ENCODE data around the gene MGLL.

MGLL gene

DNA sequence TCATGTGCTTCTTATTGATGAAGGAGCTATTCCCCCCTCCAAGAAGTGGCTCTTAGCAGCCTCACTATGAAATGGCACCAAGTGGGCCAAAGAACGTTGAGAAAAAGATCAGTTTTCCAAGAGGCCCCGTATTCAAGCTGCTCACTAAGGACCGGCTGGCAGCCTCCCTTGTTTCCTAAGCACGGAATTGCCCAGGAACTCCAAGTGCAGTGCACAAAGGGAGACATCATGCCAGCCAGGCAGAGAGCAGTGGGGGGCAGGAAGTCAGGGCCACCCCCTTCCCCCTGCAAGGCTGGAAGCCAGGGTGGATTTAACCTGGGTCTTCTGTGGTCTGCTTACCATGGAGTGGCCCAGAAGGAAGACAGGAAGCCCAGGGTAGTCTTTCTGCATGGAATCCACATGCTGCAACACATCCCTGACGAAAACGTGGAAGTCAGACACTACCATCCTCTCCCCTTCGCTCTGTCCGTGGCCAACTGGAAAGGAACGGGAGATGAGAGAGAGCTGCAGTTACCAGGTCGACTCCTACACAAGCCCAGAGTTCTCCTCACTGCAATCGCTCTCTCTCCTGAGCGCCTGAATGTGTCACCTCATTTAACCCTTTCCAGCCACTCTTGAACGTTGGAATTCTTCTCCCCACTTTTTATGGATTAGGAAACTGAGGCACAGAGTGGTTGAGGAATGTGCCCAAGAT lies 100.1 kb downstream of the MGLL start:
- H3K36me3 ChIP-seq (ENCODE audit: control insufficient read depth, insufficient read depth, low read length), result no peaks in the 10 kb centered on the region
- DNase-seq (ENCODE audit: low read depth, low spot score), result no peak
- no peaks in the 10 kb centered on the region for H3K27me3 ChIP-seq (ENCODE audit: control insufficient read depth, insufficient read depth, low read length)
- no peaks in the 10 kb centered on the region for H3K9me3 ChIP-seq (ENCODE audit: control insufficient read depth, insufficient read depth, low read length)
- H3K4me1 ChIP-seq (ENCODE audit: control insufficient read depth, insufficient read depth, low read length), result 0 out of 2 replicates have a peak, but pooled peaks cover 1% of the 10 kb centered on the region
- WGBS (ENCODE audit: insufficient coverage, insufficient read length), result no CpG with 5 or more reads among the region's 13 CpGs
- H3K27ac ChIP-seq (ENCODE audit: low read length), result no peak overlapping the region
- H3K4me3 ChIP-seq (ENCODE audit: low read length), result no peak overlapping the region

DNA sequence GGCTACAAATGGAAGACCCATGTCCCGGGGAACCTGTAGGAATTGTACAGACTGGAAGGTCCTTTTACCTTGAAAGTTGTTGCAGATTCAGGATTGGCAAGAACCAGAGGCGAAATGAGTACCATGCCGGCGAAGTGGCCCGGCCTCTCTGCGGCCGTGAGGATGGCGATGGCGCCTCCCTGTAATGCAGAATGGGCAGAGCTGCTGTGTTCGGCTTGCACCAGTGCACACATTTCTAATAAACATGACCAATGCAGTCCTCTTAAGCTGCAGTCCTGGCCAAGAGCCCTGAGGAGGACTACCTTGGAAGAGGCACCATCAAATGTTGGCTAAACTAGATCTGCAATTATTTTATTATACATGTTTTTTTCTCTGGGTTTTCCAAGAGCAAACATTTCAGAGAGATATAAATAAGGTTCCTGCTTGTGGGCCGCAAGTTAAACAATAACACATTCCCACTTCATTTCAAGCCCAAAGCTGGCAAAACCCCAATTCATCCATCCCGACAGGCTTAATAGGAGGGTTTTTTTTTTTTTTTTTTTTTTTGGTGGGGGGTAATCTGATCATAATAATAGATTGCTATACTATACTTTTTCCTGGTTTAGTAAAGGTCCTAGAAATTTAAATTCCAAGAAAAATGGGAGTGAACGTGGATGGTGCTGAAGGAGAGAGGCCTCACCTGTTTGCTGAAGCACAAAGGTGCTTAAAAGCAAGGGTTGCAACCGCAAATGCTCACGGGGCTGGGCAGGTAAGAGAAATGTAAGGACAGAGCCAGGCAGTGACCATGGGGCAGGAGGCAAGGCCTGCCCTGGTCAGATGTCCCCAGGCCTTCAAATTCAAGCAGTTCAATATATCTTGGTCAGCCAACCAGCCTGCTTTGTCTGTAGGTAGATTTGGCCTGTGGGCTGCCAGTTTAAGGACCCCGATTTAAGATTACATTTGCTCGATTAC lies 101.1 kb downstream of the MGLL start:
- no peaks in the 10 kb centered on the region for H3K9me3 ChIP-seq (ENCODE audit: control insufficient read depth, insufficient read depth, low read length)
- no CpG with 5 or more reads among the region's 17 CpGs for WGBS (ENCODE audit: insufficient coverage, insufficient read length)
- H3K4me1 ChIP-seq (ENCODE audit: control insufficient read depth, insufficient read depth, low read length), result 0 out of 2 replicates have a peak, but pooled peaks cover 1% of the 10 kb centered on the region
- no peak overlapping the region for H3K4me3 ChIP-seq (ENCODE audit: low read length)
- H3K27me3 ChIP-seq (ENCODE audit: control insufficient read depth, insufficient read depth, low read length), result no peaks in the 10 kb centered on the region
- no peaks in the 10 kb centered on the region for H3K36me3 ChIP-seq (ENCODE audit: control insufficient read depth, insufficient read depth, low read length)
- DNase-seq (ENCODE audit: low read depth, low spot score), result no peak
- H3K27ac ChIP-seq (ENCODE audit: low read length), result no peak overlapping the region

DNA sequence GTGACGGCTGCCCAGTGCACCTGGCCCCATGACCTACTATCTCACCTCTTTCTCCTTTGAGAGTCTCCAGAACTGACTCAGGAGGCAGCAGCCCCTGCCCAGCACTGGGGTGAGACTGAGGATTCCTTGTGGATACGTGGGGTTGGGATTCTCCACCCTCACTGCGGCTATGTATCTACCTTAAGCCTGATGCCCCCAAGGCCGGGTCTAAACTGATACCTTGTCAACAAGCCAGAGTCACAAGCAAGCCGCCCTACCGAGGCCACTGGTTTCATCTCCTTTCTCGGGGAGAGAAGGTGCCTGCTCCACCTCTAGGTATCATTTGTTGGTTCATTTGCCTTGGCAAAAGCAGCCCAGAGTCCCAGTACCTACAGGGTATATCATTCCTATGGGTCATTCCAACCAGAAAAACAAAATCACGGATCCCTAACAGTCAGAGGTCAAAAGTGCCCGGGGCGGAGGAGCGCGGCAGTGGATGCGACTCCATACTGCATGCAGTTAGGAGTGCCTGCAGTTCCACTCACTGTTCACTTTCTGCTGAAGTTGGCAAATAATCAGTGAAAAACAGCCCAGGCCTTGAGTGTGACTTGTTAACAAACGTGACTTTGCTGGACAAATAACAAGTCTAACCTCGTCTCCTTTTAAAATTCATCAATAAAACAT lies 102.0 kb downstream of the MGLL start:
- DNase-seq (ENCODE audit: low read depth, low spot score), result no peak
- H3K27me3 ChIP-seq (ENCODE audit: control insufficient read depth, insufficient read depth, low read length), result no peaks in the 10 kb centered on the region
- no peak overlapping the region for H3K4me3 ChIP-seq (ENCODE audit: low read length)
- H3K4me1 ChIP-seq (ENCODE audit: control insufficient read depth, insufficient read depth, low read length), result 0 out of 2 replicates have a peak, but pooled peaks cover 1% of the 10 kb centered on the region
- H3K9me3 ChIP-seq (ENCODE audit: control insufficient read depth, insufficient read depth, low read length), result no peaks in the 10 kb centered on the region
- no peak overlapping the region for H3K27ac ChIP-seq (ENCODE audit: low read length)
- WGBS (ENCODE audit: insufficient coverage, insufficient read length), result no CpG with 5 or more reads among the region's 15 CpGs
- H3K36me3 ChIP-seq (ENCODE audit: control insufficient read depth, insufficient read depth, low read length), result no peaks in the 10 kb centered on the region

DNA sequence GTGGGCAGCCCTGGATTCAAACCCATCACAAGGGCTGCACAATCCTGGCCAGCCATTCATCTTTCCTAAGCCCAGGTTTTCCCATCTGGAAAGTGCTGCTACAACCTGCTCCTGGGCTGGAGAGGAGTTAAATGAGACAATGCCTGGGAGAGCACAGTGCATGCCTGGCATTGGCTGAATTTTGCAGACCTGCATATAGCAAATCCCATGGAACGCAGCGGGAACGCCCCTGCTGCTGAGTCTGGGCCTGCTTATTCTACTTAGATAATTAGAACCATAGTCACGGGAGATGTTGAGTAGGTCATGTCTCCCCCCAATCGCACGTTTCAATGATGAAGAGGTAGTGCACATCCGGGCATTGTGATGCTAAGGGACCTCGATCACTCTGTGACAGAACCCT lies 102.9 kb downstream of the MGLL start:
- Histone ChIP-seq H3K4me3 (ENCODE audit: low read length) (no peak overlapping the region), H3K4me1 (ENCODE audit: control insufficient read depth, insufficient read depth, low read length) (0 out of 2 replicates have a peak, but pooled peaks cover 1% of the 10 kb centered on the region), H3K9me3 (ENCODE audit: control insufficient read depth, insufficient read depth, low read length) (no peaks in the 10 kb centered on the region), H3K27ac (ENCODE audit: low read length) (no peak overlapping the region), H3K27me3 (ENCODE audit: control insufficient read depth, insufficient read depth, low read length) (no peaks in the 10 kb centered on the region), H3K36me3 (ENCODE audit: control insufficient read depth, insufficient read depth, low read length) (no peaks in the 10 kb centered on the region)
- no peak for DNase-seq (ENCODE audit: low read depth, low spot score)
- WGBS (ENCODE audit: insufficient coverage, insufficient read length), result no CpG with 5 or more reads among the region's 8 CpGs

DNA sequence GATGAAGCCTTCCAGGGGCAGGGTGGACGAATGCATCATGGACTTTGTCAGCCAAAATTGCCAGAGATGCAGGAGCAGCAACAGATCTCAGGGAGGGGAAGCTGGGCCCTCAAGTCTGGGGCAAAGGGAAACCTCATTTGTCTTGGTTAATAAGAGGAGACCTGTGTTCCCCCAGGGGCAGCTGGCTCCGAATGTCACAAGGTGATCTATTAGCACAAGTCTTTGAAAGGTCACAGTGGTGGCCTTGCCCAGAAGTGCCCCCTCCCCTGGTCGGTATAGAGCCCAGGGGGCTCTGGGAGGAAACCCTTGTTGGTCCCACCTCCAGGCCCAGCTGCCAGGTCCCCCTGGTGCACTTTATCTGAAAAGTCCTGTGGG lies 103.4 kb downstream of the MGLL start:
- Histone ChIP-seq H3K4me3 (ENCODE audit: low read length) (no peak overlapping the region), H3K4me1 (ENCODE audit: control insufficient read depth, insufficient read depth, low read length) (0 out of 2 replicates have a peak, but pooled peaks cover 1% of the 10 kb centered on the region), H3K27me3 (ENCODE audit: control insufficient read depth, insufficient read depth, low read length) (no peaks in the 10 kb centered on the region), H3K36me3 (ENCODE audit: control insufficient read depth, insufficient read depth, low read length) (no peaks in the 10 kb centered on the region), H3K9me3 (ENCODE audit: control insufficient read depth, insufficient read depth, low read length) (no peaks in the 10 kb centered on the region), H3K27ac (ENCODE audit: low read length) (no peak overlapping the region)
- no CpG with 5 or more reads among the region's 3 CpGs for WGBS (ENCODE audit: insufficient coverage, insufficient read length)
- no peak for DNase-seq (ENCODE audit: low read depth, low spot score)

DNA sequence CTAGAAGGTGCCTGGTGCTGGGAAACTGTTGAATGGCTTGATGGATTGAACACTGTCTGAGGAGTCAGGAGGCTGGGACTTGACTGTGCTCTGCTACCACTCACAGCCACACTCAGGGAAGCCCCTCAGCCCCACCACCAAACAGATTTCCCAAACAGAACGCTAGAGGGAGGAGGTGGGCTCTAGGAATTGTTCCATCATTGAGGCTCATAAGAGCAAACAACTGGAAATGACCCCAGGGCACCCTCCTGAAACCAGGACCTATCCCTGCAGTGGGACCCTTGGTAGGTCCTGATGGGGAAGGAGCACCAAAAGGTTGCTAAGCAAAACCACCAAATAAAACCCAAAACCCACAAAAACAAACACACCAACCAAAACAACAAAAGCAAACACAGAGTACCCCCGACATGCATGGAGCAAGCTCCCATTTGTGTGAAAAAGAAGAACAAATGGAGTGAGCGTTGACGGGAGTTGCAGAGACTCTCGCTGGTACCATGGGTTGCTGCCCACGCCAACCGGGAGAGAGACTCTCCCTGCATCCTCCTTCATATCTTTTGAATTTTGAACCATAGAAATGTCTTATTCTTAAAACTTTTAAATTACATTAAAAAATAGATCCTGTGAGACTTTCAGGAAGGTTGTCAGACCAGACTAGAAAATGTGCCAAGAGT lies 103.9 kb downstream of the MGLL start:
- Histone ChIP-seq H3K27ac (ENCODE audit: low read length) (no peak overlapping the region), H3K9me3 (ENCODE audit: control insufficient read depth, insufficient read depth, low read length) (no peaks in the 10 kb centered on the region), H3K27me3 (ENCODE audit: control insufficient read depth, insufficient read depth, low read length) (no peaks in the 10 kb centered on the region), H3K4me1 (ENCODE audit: control insufficient read depth, insufficient read depth, low read length) (0 out of 2 replicates have a peak, but pooled peaks cover 1% of the 10 kb centered on the region), H3K36me3 (ENCODE audit: control insufficient read depth, insufficient read depth, low read length) (no peaks in the 10 kb centered on the region), H3K4me3 (ENCODE audit: low read length) (no peak overlapping the region)
- WGBS (ENCODE audit: insufficient coverage, insufficient read length), result no CpG with 5 or more reads among the region's 7 CpGs
- no peak for DNase-seq (ENCODE audit: low read depth, low spot score)

DNA sequence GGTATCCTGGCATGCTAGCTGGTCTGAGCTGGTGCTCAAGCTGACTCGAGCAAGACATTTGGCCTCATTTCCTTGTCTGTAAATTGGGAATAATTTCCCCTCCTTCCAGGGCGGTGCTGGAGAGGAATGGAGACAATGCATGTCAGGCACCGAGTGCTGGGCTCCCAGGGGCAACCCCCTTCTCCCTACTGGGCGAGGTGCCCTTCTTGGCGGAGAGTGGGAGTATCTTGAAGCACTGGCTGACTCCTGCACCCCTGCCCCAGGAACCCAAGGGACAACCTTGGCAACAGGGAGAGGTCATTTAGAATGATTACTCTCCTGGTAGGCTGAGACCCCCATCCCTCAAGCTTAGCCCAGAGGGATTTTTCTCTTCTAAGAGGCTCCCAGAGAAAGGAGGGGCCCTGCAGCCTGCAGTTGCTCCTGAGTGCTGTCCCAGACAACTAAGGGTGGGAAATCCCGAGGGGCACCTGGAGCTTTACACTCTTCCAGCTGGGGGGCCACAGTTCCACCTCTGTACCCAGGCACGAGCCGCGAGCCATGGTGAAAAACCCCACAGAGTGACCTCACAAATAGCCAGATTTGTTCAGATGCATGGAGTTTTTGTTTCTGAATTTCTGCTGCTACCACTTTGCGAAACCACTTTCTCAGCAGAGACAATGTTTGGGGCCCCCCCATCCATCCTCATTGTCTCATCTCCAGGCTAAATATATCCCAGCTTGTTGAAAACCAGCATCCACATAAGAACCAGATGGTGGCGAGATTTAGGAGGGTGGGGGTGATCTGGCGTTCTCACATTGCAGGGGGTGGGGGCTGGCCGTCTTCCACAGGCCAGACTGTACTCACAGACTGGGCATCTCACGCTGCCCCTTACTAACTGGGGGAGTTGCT lies 104.7 kb downstream of the MGLL start:
- H3K27ac ChIP-seq (ENCODE audit: low read length), result no peak overlapping the region
- no peaks in the 10 kb centered on the region for H3K27me3 ChIP-seq (ENCODE audit: control insufficient read depth, insufficient read depth, low read length)
- DNase-seq (ENCODE audit: low read depth, low spot score), result no peak
- no peaks in the 10 kb centered on the region for H3K36me3 ChIP-seq (ENCODE audit: control insufficient read depth, insufficient read depth, low read length)
- H3K4me1 ChIP-seq (ENCODE audit: control insufficient read depth, insufficient read depth, low read length), result 0 out of 2 replicates have a peak, but pooled peaks cover 1% of the 10 kb centered on the region
- no peak overlapping the region for H3K4me3 ChIP-seq (ENCODE audit: low read length)
- no peaks in the 10 kb centered on the region for H3K9me3 ChIP-seq (ENCODE audit: control insufficient read depth, insufficient read depth, low read length)
- WGBS (ENCODE audit: insufficient coverage, insufficient read length), result no CpG with 5 or more reads among the region's 14 CpGs

DNA sequence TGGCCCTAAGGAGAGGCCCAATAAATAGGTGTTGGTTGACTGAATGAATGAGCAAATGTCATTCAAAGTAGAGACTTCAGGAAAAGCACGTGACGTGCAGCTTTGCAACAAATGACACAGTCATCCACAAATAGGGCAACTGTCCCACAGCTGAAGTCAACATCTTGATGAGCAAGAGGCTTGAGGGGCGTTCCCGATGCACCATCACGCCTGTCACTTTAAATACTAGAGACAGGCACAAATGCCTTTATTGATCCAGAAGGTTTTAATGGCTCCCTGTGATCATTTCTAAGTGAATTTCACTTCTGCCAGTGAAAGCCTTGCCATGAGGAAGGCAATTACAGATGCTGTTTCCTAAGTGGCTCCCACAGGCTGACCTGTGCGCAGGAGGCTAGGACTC lies 105.9 kb downstream of the MGLL start:
- Histone ChIP-seq H3K4me3 (ENCODE audit: low read length) (no peak overlapping the region), H3K9me3 (ENCODE audit: control insufficient read depth, insufficient read depth, low read length) (no peaks in the 10 kb centered on the region), H3K27ac (ENCODE audit: low read length) (no peak overlapping the region), H3K27me3 (ENCODE audit: control insufficient read depth, insufficient read depth, low read length) (no peaks in the 10 kb centered on the region), H3K4me1 (ENCODE audit: control insufficient read depth, insufficient read depth, low read length) (no peaks in the 10 kb centered on the region), H3K36me3 (ENCODE audit: control insufficient read depth, insufficient read depth, low read length) (no peaks in the 10 kb centered on the region)
- DNase-seq (ENCODE audit: low read depth, low spot score), result no peak
- no CpG with 5 or more reads among the region's 6 CpGs for WGBS (ENCODE audit: insufficient coverage, insufficient read length)

DNA sequence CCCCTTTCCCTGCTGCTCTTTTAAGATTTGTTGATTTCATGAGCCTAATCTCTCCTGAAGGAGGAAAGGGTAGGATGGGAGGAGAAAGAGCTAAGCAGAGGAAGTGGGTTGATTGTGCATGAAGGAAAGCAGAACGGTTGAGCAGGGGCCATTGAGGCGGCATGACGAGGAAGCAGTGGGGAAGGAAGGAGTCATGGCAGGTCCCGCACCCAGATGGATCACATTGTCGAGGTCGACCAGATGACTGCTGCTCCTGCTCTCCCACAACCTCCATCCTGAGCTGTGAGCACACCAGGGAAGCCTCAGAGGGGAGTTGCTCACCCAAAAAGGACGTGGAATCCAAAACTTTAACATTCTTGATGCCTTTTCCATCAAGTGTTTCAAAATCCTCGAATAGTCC lies 106.8 kb downstream of the MGLL start:
- Histone ChIP-seq H3K36me3 (ENCODE audit: control insufficient read depth, insufficient read depth, low read length) (no peaks in the 10 kb centered on the region), H3K9me3 (ENCODE audit: control insufficient read depth, insufficient read depth, low read length) (no peaks in the 10 kb centered on the region), H3K4me1 (ENCODE audit: control insufficient read depth, insufficient read depth, low read length) (no peaks in the 10 kb centered on the region), H3K27me3 (ENCODE audit: control insufficient read depth, insufficient read depth, low read length) (no peaks in the 10 kb centered on the region), H3K4me3 (ENCODE audit: low read length) (no peak overlapping the region), H3K27ac (ENCODE audit: low read length) (no peak overlapping the region)
- no peak for DNase-seq (ENCODE audit: low read depth, low spot score)
- WGBS (ENCODE audit: insufficient coverage, insufficient read length), result no CpG with 5 or more reads among the region's 8 CpGs
